HG03159 (cell line): Measurements from ENCODE around the gene TLE6.
"Not testable (repeated sequence)": the region's sequence is repeated elsewhere in the genome, so short reads cannot be mapped to it uniquely, and the experiment has no call there.

Experiments
- ATAC-seq: cut with Tn5 transposase; IDR thresholded peaks from one replicate; pipeline ENCODE4 v1.9.1; 2021; ENCODE audit warnings: mild to moderate bottlenecking, moderate library complexity; ENCODE audit not compliant: unreplicated experiment

TLE6 gene

DNA sequence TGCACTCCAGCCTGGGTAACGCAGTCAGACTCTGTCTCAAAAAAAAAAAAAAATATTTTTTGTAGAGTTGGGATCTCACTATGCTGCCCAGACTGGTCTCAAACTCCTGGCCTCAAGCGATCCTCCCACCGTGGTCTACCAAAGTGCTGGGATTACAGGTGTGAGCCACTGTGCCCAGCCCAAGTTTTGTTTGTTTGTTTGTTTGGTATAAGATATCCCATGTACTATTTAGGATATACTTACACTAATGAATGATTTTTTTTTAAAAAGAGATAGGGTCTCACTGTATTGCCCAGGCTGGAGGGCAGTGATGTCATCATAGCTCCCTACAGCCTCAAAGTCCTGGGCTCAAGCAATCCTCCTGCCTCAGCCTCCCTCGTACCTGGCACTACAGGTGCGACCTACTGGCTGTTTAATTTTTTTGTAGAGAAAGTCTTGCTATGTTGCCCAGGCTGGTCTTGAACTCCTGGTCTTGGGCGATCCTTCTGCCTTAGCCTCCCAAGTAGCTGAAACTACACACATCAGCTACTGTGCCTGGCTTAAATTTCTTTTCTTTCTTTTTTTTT, 24.0 kb downstream of the TLE6 start:
- no peak for ATAC-seq

DNA sequence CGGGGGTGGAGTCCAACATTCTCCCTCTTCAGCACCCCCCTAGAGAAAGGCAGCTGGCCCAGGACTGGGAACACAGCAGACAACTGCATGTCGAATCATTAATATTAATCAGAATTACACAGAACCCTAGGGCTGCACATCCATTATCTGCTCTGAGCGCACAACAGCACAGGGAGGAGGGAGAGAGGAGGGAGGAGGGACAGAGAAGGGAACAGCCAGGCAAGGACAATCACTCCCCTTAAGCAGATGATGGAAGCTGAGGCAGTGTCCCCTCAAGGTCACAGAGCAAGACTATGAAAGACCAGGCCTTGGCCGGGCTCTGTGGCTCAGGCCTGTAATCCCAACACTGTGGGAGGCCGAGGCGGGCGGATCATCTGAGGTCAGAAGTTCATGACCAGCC, 25.7 kb downstream of the TLE6 start:
- no peak for ATAC-seq

DNA sequence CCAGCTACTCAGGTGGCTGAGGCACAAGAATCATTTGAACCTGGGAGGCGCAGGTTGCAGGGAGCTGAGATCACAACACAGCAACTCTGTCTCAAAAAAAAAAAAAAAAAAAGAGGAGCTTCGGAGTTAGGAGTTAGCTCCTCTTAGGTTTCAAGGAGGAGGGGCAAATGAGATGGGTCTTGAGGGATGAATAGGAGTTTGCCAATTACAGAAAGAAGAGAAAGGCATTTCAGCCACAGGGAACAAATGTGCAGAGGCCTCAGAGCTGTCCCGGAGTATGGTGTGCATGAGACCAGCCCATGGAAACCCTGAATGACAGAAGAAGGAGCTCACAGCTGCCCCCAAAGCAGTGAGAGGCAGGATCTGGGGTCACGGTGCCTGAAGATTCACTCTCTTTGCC, 27.2 kb downstream of the TLE6 start:
- ATAC-seq, result no peak

DNA sequence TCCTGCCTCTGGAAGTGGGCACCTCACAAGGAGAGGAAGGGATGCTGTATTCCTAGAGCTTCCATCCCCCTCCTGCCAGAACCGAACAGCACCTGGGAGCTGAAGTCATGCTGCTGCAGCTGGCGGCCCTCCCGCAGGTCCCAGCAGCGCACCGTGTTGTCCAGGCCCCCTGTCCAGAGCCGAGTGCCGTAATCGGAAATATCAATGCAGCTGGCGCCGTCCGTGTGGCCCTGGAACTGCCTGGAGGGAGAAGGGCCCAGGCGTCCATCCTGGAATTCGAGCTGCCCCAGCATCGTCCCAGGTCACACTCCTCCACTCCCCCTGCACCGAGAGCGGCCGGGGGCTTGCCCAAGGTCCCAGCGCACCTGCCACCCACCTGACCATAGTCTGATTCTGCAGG, 28.0 kb downstream of the TLE6 start:
- no peak for ATAC-seq

DNA sequence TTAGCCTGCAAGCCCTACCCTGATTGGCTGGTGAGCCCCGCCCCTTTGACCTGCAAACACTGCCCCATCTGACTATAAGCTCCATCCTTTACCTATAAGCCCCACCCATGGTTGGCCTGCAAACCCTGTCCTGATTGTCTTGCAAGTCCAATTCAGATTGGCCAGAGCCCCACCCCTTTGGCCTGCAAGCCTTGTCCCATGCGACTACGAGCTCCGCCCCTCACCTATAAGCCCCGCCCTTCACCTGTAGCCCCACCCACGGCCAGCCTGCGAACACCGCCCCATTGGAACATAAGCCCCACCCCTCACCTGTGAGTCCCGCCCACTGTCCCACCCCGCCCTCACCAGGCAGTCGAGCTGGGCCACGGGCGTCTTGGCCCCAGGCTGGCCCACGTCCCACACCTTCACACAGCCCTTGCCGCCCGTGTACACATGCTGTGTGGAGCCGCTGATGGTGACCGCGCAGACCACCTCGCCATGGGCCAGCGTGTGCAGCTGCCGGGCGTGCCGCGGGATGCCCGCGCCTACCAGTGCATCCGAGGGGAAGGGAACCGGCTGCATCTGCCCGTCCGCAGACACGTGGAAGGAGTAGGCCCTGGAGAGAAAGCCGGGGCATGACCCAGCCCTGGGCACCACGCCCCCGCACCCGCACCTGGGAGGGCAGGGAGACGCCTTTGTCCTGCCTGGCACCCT, 28.9 kb downstream of the TLE6 start:
- ATAC-seq, result no peak

DNA sequence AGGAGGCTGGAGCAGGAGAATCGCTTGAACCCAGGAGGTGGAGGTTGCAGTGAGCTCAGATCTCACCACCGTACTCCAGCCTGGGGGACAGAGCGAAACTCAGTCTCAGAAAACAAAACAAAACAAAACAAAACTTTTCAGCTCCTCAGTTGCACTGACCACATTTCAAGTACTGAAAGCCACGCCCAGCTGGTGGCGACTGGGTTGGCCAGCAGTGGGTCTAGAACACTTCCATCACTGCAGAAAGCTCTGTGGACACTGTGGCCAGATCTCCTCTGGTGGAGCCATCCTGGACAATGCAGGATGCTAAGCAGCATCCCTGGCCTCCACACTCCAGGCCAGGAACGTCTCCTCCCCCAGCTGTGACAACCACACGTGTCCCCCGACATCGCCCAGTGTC, 30.6 kb downstream of the TLE6 start:
- ATAC-seq, result no peak

DNA sequence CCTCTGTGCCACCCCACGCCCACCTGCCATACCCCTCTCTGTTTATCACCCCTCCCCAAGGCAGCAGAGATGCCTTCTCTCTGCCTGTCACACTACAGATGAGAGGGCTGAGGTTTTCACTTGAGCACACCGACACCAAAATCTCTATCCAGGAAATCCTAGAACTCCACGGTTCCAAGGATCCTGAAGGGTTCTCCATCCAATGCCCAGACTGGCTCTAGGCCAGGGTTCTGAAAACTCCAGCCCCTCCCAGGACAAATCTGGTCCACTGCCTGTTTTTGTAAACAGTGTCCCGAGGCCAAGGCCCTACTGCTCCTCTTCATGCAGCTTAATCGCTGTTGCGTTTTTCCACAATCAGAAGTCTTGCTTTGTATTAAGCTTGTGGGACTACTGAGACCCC, 31.6 kb downstream of the TLE6 start:
- no peak for ATAC-seq

DNA sequence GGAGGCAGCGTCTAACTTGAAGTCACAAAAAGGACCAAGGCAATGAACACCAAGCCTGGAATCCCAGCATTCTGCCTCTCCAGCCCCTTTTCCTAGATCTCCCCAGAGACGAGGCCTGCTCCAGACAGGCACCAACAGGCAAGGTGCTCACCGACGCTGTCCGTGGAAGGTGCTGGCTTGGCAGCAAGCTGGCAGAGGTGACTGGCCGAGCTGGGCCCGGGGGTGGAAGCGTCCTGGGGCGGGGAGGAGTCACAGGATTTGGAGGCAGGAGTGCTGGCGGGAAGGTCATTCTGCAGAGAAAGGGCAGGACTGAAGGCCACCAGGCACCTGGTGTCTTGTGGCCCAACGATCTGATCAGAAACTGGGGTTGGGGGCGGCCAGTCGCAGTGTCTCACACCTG, 33.5 kb downstream of the TLE6 start:
- ATAC-seq, result no peak

DNA sequence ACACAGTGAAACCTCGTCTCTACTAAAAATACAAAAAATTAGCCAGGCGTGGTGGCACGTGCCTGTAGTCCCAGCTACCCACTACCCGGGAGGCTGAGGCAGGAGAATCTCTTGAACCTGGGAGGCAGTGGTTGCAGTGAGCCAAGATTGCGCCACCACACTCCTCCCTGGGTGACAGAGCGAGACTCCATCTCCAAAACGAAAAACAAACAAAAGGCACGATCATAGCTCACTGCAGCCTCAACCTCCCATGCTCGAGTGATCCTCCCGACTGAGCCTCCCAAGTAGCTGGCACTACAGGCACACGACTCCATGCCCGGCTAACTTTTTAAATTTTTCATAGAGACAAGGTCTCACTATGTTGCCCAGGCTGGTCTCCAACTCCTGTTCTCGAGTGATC, 34.7 kb downstream of the TLE6 start:
- not testable (repeated sequence) for ATAC-seq

DNA sequence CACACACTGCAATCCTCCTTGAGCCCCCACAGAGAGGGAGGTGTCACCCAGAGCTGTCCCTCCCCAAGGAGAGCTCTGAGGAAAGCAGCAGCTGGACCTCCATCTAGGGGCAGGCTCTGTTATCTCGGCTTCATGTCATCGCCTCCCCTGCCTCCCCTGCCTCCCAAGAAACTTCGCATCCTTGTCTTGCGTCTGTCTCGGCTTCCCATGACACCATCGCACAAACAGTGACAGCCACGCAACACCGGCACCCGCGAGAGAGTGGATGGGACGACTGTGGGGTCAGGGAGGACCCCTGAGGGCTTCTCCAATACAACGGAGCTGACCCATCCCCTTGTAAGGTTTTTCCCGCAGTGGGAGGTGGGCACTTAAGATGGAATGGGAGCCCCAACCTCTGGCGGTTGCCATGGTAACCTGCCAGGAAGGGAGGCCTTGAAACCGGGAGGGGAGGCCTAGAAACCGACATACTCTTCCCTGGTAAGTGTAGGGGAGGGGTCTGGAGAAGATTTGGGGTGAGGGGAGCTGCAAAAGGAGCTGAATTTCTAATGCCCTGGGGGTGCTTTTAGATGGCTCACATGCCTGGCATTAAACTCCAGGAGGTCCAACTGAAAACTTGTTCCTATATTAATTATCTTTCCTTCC, 35.4 kb downstream of the TLE6 start:
- no peak for ATAC-seq

DNA sequence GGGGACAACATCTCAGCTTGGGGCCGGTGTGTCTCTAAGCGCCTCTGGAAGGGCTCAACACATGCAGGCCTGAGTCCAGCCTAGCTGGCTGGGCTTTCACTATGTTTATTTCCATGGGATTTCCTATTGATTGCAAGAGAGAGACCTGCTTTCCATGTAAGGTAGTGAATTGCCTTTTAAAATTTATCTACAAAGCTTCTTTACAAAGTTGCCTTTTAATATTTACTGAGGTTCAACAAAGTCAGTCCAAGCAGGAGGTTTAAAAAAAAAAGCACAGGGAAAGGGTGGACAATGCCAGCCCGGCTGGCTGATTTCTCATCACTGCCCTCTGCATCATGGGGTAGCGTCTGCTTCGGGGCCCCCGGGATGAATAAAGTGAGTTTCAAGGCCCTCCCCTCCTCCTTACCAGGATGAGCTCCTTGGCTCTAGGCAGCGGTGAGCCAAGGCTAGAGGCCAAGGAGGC, 35.9 kb downstream of the TLE6 start:
- no peak for ATAC-seq

DNA sequence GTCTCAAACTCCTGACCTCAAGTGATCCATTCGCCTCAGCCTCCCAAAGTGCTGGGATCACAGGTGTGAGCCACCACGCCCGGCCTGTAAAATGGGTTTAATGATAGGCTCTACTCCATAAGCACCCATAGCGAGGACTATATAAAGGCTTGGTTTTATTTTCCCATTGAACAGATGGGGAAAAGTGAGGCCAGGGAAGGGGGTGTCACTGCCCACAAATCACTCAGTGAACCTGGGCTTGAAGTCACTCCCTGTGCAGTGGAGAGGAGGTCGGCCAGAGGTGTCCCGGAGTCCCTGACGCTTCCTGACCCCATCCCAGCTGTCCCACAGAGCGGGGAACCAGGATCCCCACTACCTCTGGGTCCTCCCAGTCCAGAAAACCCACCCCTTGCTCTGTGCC, 36.8 kb downstream of the TLE6 start:
- ATAC-seq, result no peak

DNA sequence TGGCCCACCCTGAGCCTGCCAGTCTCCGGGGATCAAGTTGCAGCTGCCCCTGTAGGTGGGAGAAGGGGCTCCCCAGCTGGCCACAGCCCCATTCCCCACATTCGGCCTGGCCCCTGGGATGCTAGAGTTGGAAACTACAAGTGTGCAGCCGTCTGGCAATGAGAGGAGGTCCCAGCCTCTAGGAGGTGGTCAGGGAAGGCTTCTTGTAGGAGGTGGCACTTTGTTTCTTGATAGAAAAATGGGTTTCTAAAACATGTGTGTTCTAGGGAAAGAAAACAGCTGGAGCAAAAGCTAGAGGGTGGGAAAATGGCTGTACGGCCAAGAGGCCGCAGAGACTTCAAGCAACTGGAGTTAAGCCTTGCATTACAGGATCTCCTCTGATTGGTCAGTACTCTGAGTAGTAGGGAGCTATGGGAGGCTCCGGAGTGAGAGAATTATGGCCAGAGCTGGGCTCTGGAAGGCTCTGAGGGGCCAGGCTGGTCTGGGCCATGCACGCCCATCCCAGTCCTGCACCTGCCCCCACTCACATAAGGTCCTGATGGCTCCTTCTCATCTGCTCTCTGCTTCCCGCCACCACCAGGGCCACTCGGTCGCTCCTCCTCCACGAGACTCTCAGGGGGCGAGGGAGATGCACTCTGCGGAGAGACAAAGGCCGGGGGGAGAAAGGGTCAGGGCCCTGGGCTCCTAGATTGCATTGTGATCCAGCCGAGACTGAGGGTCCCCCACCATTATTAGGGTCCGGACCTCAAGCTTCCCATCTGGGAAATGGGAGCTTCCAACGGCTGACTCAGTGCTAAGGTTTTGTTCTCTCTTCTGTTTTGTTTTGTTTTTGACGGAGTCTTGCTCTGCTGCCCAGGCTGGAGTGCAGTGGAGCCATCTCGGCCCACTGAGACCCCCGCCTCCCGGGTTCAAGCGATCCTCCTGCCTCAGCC, 38.0 kb downstream of the TLE6 start:
- ATAC-seq, result no peak

DNA sequence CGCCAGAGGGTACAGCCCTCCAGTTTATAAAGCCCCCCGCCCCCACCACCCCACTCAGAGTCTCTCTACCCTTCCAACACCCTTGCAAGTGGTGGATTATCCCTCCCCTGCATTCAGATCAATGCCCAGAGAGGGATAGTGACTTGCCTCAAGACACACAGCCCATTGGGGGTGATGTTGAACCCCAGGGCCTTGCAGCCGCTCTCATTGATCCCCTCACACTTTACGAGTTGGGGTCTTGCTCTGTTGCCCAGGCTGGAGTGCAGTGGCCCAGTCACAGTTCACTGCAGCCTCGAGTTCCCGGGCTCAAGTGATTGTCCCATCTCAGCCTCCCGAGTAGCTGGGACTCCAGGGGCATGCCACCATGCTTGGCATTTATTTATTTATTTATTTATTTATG, 40.6 kb downstream of the TLE6 start:
- no peak for ATAC-seq

DNA sequence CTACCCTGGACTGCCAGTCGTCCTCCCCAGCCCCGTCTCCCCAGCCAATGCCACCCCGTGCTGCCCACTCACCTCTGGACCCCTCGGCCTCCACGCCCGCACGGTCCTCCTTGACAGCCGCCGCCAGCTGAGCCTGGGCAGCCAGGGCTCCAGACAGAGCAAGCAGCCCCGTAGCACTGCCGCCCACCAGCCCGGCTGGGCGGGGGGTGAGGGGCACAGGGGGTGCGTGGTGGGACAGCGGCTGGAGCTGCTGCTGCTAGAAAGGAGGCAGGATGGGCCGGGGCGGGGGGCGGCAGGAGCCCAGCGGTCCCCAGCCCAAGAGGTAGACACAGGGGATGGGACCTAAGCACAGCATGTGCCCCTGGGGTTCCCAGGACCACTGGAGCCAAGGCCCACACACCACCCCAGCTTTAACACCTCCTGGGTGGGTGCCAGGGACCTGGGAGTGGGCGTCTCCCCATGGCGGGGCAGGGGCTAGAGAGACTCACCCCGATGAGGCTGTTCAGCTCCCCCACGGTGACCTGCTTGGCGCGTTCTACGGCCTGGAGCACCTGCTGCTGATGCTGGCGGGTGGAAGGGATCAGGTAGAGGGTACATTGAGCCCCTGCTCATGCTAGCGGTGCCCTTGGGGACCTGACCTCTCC, 42.0 kb downstream of the TLE6 start:
- ATAC-seq, result no peak

DNA sequence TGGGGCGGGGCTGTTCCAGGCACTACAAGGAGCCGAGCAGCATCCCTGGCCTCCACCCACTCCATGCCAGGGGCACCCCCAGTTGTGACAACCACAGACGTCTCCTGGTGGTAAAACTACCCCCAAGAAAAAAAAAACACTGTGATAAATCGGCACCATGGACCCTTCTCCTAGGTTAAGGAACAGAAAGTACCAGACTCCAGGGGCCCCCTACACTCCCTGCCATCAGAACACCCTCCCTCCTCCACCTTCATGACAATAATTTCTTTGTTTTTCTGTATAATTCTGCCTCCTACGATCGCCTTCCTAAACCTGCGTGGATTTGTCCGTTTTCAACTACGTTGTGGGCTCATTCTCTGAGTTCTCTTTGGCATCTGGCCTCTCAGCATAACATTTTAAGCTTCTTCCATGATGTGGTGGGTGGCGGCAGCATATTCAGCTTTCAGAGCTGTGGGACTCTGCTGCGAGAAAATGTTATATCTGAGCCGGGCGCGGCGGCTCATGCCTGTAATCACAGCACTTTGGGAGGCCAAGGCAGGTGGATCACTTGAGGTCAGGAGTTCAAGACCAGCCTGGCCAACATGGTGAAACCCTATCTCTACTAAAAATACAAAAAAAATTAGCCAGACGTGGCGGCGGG, 43.1 kb downstream of the TLE6 start:
- no peak for ATAC-seq

DNA sequence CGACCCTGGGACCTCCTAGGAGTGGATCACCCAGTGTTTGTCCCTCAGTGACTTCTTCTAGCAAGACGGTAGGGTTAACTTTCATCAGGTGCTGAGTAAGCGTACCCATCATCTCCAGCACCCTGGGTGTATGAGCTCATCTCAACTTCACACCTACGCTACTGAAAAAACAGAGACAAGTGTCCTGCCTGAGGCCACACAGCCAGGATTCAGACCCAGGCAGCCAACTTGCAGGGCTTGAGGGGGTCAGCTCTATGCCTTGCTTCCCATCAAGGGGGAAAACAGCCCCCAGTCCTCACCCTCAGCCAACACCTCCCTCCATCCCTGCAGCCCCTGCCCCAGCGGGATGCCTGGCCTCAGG, 47.1 kb downstream of the TLE6 start:
- no peak for ATAC-seq

DNA sequence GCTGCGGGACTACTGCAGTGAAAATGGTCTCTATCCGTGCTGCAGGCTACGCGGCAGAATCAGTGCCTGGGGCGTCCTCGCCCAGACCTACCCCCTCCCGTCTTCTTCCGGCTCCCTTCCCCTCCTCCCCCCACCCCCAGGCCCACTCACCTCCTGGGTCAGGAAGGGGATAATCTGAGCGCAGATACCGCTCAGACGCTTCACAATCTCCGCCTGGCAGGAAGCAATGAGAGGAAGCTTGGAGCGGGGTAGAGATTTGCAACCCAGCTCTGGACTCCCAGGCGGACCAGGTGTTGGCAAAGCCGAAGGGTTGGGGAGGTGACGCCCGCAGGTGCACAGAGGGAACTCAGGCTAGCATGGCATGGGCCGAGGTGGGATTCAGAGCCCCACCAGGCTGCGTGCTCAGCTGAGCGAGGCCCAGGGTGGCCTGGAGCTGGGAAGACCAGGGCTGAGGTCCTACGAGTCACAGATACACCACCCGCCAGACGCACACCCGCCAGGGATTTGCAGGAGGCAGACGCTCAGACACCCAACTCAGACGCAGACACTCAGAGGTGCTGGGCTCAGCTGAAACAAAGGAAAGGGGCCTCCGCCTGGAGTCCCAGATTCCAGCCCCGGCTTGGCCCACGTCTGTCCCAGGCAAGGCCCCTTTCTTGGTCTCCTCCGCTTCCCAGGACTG, 47.6 kb downstream of the TLE6 start:
- ATAC-seq, result no peak

DNA sequence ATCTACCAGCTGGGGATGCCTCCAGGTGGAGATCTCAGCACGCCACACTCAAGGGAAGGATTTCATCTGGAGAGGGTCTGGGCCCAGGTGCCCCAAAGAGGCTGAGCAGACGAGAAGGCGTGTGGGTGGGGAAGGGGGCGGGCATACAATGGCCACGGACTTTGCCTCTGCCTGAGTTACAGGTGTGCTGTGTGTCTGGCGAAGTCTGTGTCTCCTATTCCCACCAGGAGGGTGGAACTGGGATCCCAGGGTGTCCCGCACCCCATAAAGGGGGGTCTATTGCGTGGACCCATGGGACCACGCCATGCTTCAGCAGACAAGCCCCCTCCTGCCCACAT, 48.2 kb downstream of the TLE6 start:
- no peak for ATAC-seq

DNA sequence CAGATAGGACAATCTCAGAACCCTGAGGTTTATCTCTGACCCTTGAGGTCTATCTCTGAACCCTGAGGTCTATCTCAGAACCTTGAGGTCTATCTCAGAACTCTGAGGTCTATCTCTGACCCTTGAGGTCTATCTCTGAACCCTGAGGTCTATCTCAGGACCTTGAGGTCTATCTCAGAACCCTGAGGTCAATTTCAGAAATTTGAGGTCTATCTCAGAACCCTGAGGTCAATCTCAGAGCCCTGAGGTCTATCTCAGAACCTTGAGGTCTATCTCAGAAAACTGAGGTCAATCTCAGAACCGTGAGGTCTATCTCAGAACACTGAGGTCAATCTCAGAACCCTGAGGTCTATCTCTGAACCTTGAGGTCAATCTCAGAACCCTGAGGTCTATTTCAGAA, 49.4 kb downstream of the TLE6 start:
- no peak for ATAC-seq
